LoVo (cell line): ENCODE results near the gene DVL2.

Experiments used
- DNase-seq: peaks from one replicate; pipeline ENCODE4 v3.0.0-alpha.2; 2016; ENCODE audit warnings: low spot score

Gene DVL2

GRCh38 chr17:7219229-7219811 lies 15.0 kb downstream of the DVL2 start:
- DNase-seq, result no peak

- DNase-seq, result no peak
Measured at GRCh38 chr17:7218758-7219157, 15.6 kb downstream of the DVL2 start.

- DNase-seq, result no peak
Measured at GRCh38 chr17:7218166-7218565, 16.2 kb downstream of the DVL2 start.

GRCh38 chr17:7217113-7217987 lies 17.0 kb downstream of the DVL2 start:
- no peak for DNase-seq

GRCh38 chr17:7216242-7217112 lies 17.8 kb downstream of the DVL2 start:
- DNase-seq, result no peak

- DNase-seq, result no peak
Measured at GRCh38 chr17:7215652-7216180, 18.6 kb downstream of the DVL2 start.

- DNase-seq, result no peak
Measured at GRCh38 chr17:7215136-7215638, 19.1 kb downstream of the DVL2 start.

- DNase-seq, result peak; percentile 95
Measured at GRCh38 chr17:7214300-7215135, 19.8 kb downstream of the DVL2 start.

- peak; percentile 63 for DNase-seq
Measured at GRCh38 chr17:7213895-7214299, 20.4 kb downstream of the DVL2 start.

- DNase-seq, result no peak
Measured at GRCh38 chr17:7211491-7212273, 22.6 kb downstream of the DVL2 start.

GRCh38 chr17:7208754-7209460 lies 25.4 kb downstream of the DVL2 start:
- no peak for DNase-seq

- no peak for DNase-seq
Measured at GRCh38 chr17:7208027-7208571, 26.2 kb downstream of the DVL2 start.

- DNase-seq, result no peak
Measured at GRCh38 chr17:7207120-7208001, 27.0 kb downstream of the DVL2 start.

GRCh38 chr17:7205561-7205960 lies 28.8 kb downstream of the DVL2 start:
- no peak for DNase-seq

- no peak for DNase-seq
Measured at GRCh38 chr17:7204828-7205461, 29.4 kb downstream of the DVL2 start.

GRCh38 chr17:7204336-7204735 lies 30.0 kb downstream of the DVL2 start:
- no peak for DNase-seq

- no peak for DNase-seq
Measured at GRCh38 chr17:7203391-7203790, 30.9 kb downstream of the DVL2 start.
